ENCODE results near the gene FUT3. TPM values are rescaled to one million over a fixed set of nuclear protein-coding genes. Genes with fewer than 3 reads are reported as not detected.

Gene FUT3
- total RNA-seq, 1 experiment from 2014 or later: not detected

DNA sequence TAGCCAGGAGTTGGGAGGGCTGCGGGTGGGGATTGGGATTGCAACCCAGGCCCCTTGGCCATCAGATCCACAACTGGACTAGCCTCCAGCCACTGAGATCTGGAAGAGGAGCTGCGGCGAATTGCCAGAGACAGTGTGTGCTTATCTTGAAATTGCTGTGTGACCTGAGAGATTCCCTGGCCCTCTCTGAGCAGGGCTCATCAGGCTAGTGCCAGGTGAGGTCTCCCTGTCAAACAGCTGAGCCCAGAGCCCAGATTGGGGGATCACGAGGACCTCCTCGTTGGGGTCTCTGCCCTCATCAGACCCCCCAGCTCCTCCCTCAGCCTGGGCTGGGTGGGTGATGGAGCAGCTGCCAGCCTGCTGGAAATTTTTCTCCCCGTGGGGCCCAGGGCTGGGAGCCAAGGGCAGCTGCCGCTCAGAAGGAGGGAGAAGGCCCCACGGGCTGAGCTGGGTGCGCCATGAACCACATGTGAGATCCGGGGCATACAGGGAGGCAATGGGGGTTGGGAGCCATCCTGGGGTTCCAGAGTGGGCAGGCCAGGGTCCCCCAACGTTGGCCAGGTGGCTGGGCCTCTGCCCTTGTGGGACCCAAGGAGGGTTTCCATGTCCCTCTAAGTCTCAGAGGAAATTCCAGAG is 11.9 kb upstream of the FUT3 start:
- Histone ChIP-seq H3K23me2 (ENCODE audit: insufficient read length, low read depth, low read length, poor library complexity, severe bottlenecking) (no peaks in the 10 kb centered on the region), H2AFZ (ENCODE audit: low read length) (no peak overlapping the region), H4K20me1 (ENCODE audit: control insufficient read depth, insufficient read depth, insufficient read length) (no peaks in the 10 kb centered on the region), H2AK5ac (ENCODE audit: insufficient read length, low read length) (no peak overlapping the region), H3K4me2 (ENCODE audit: insufficient read depth, insufficient read length, low read length) (no peak overlapping the region), H3K79me2 (ENCODE audit: insufficient read depth, low read length) (no peaks in the 10 kb centered on the region), H3K23ac (ENCODE audit: insufficient read length, low read depth, low read length) (no peak overlapping the region), H3K18ac (ENCODE audit: insufficient read length, low read depth, low read length) (no peak overlapping the region), H2BK5ac (ENCODE audit: insufficient read length, low read length) (no peak overlapping the region), H3K14ac (ENCODE audit: insufficient read depth, low read length) (no peak overlapping the region), H4K5ac (ENCODE audit: insufficient read length, low read depth, low read length) (no peak overlapping the region), H2BK15ac (ENCODE audit: low read depth, low read length) (no peak overlapping the region), H3T11ph (ENCODE audit: low read length) (no peak overlapping the region), H4K91ac (ENCODE audit: insufficient read length, low read depth, low read length) (no peak overlapping the region), H4K8ac (replicated peaks; ENCODE audit: insufficient read length, low read depth, low read length) (no peak overlapping the region), H3K9me3 (ENCODE audit: control insufficient read depth, low read depth, low read length) (no peaks in the 10 kb centered on the region), H3K79me1 (ENCODE audit: insufficient read depth, low read depth, low read length, poor library complexity, severe bottlenecking) (no peaks in the 10 kb centered on the region), H3K9ac (ENCODE audit: extremely low read depth, insufficient read length, low read length) (no peak overlapping the region), H3K4me1 (ENCODE audit: insufficient read depth, low read length) (no peaks in the 10 kb centered on the region), H2BK120ac (ENCODE audit: low read depth, low read length, poor library complexity, severe bottlenecking) (no peak overlapping the region), H3K27me3 (ENCODE audit: insufficient read depth, low read length) (no peaks in the 10 kb centered on the region), H2BK20ac (ENCODE audit: low read depth, low read length, poor library complexity, severe bottlenecking) (no peak overlapping the region), H3K56ac (ENCODE audit: insufficient read length, low read depth, low read length) (no peak overlapping the region), H3K27ac (ENCODE audit: insufficient read length, low read depth, low read length) (no peak overlapping the region), H3K4ac (ENCODE audit: low read depth, low read length) (no peak overlapping the region; the same call in 1 of the 2 replicates), H2BK12ac (ENCODE audit: insufficient read length, low read depth, low read length) (no peak overlapping the region)
- Mint-ChIP-seq H3K27ac (no peak overlapping the region; a peak in 1 of 7 replicates), H3K4me1 (no peaks in the 10 kb centered on the region; a peak in 1 of 4 replicates), H3K27me3 (ENCODE audit: low read depth) (peaks cover 33% of the 10 kb centered on the region), H3K9me3 (no peaks in the 10 kb centered on the region), H3K4me3 (no peak overlapping the region), H3K36me3 (ENCODE audit: insufficient read depth in 1 of 3, low read depth in 3 of 3) (no peaks in the 10 kb centered on the region)
- no CpG with 5 or more reads among the region's 11 CpGs for WGBS (ENCODE audit: extremely low coverage, insufficient read length, low lambda C conversion rate)
- no peak for DNase-seq
- TF ChIP-seq, protein P1, sequence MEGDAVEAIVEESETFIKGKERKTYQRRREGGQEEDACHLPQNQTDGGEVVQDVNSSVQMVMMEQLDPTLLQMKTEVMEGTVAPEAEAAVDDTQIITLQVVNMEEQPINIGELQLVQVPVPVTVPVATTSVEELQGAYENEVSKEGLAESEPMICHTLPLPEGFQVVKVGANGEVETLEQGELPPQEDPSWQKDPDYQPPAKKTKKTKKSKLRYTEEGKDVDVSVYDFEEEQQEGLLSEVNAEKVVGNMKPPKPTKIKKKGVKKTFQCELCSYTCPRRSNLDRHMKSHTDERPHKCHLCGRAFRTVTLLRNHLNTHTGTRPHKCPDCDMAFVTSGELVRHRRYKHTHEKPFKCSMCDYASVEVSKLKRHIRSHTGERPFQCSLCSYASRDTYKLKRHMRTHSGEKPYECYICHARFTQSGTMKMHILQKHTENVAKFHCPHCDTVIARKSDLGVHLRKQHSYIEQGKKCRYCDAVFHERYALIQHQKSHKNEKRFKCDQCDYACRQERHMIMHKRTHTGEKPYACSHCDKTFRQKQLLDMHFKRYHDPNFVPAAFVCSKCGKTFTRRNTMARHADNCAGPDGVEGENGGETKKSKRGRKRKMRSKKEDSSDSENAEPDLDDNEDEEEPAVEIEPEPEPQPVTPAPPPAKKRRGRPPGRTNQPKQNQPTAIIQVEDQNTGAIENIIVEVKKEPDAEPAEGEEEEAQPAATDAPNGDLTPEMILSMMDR (conservative IDR thresholded peaks at IDR 0.05): no peak

Data from H9 (cell line).